ENCODE measurements around the gene GPD2. TPM values are rescaled to one million over a fixed set of nuclear protein-coding genes. Genes with fewer than 3 reads are reported as not detected.

Gene GPD2
- total and polyA plus RNA-seq, 4 donors: 30.6 to 92.4 (median 50.3) TPM

DNA sequence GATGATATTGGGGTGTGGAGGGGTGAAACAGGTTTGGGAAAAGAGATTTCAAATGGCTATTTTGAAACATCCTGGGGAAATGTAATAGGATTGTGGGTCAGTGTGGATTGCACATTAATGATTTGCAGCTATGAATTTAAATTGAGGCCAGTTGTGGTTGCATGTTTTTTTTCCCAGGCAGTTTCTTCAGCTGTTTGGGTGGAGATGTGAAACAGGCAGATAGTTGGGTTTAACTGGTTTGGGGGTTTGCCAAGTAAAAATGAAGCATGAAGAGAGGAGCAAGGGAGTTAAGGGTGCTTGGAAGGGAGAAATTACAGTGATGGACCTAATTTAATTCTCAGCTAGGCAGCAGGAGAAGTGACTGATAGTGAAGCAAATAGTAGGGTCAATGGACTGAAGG lies 16.8 kb downstream of the GPD2 start:
- Histone ChIP-seq H3K4me1 (ENCODE audit: control insufficient read depth, insufficient read depth, low read length) (no peaks in the 10 kb centered on the region), H3K4me3 (ENCODE audit: low read depth, low read length) (no peak overlapping the region), H3K27ac (ENCODE audit: low read depth, low read length) (no peak overlapping the region), H3K9me3 (ENCODE audit: control insufficient read depth, insufficient read depth, low read length) (no peaks in the 10 kb centered on the region), H3K36me3 (ENCODE audit: control insufficient read depth, insufficient read depth, low read length) (peaks cover 4% of the 10 kb centered on the region), H3K27me3 (ENCODE audit: control insufficient read depth, insufficient read depth, low read length) (no peaks in the 10 kb centered on the region)
- DNase-seq (ENCODE audit: low read depth in 4 of 6, low spot score in 6 of 6): no peak

DNA sequence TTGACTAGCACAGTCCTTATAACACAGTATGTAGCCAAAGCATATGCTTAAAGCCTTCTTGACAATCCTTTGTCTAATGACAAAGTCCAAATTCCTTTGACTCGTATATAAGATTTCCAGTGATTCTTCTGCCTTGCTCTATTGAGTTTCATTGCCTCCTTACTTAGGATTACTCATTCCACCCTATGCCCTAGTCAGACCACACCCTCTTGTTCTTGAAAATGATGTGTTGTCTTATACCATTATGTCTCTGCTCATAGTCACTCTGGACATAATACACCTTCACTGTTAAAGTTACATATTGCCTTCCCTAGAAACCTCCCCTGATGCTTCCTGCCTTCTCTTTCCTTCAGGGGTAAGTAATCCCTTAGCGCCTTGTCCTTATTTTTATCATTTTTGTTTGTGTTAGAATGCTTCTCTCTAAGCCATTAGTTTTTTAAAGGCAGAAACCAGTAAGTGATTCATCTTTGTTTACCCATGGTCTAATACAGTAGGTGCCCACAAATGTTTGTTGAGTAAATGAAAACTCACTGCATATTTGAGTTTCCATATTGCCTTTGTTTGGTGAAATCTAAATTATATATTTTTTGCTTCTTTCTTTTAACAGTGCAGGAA lies 19.3 kb downstream of the GPD2 start:
- Histone ChIP-seq H3K4me3 (ENCODE audit: low read depth, low read length) (no peak overlapping the region), H3K27me3 (ENCODE audit: control insufficient read depth, insufficient read depth, low read length) (no peaks in the 10 kb centered on the region), H3K4me1 (ENCODE audit: control insufficient read depth, insufficient read depth, low read length) (no peaks in the 10 kb centered on the region), H3K36me3 (ENCODE audit: control insufficient read depth, insufficient read depth, low read length) (peaks cover 4% of the 10 kb centered on the region), H3K27ac (ENCODE audit: low read depth, low read length) (no peak overlapping the region), H3K9me3 (ENCODE audit: control insufficient read depth, insufficient read depth, low read length) (no peaks in the 10 kb centered on the region)
- no CpG with 5 or more reads among the region's 2 CpGs for WGBS (ENCODE audit: insufficient coverage)
- DNase-seq (ENCODE audit: low read depth in 4 of 6, low spot score in 6 of 6): no peak

DNA sequence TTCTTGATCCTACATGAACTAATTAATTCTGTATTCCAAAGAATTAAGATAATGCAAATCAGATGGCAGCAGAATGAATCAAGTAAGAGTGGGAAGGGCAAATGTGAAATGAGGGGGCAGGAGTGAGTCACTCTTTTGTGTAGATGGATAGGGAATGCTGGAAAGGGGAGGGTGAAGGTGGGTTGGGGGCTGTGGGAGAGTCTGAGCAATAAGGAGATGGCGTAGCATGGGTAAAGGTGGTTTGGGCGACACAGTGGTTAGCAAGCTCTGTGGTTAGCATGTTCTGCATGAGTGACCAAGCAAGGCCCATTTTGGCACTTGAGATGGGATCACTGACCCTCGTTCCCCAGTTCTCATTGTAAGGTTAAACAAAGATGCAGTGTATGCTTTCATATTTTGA lies 20.4 kb downstream of the GPD2 start:
- 97% methylated on average over 3 of the region's 3 CpGs for WGBS (ENCODE audit: insufficient coverage)
- Histone ChIP-seq H3K36me3 (ENCODE audit: control insufficient read depth, insufficient read depth, low read length) (peaks cover 4% of the 10 kb centered on the region), H3K27ac (ENCODE audit: low read depth, low read length) (no peak overlapping the region), H3K9me3 (ENCODE audit: control insufficient read depth, insufficient read depth, low read length) (no peaks in the 10 kb centered on the region), H3K4me3 (ENCODE audit: low read depth, low read length) (no peak overlapping the region), H3K4me1 (ENCODE audit: control insufficient read depth, insufficient read depth, low read length) (no peaks in the 10 kb centered on the region), H3K27me3 (ENCODE audit: control insufficient read depth, insufficient read depth, low read length) (no peaks in the 10 kb centered on the region)
- DNase-seq (ENCODE audit: low read depth in 4 of 6, low spot score in 6 of 6): no peak

DNA sequence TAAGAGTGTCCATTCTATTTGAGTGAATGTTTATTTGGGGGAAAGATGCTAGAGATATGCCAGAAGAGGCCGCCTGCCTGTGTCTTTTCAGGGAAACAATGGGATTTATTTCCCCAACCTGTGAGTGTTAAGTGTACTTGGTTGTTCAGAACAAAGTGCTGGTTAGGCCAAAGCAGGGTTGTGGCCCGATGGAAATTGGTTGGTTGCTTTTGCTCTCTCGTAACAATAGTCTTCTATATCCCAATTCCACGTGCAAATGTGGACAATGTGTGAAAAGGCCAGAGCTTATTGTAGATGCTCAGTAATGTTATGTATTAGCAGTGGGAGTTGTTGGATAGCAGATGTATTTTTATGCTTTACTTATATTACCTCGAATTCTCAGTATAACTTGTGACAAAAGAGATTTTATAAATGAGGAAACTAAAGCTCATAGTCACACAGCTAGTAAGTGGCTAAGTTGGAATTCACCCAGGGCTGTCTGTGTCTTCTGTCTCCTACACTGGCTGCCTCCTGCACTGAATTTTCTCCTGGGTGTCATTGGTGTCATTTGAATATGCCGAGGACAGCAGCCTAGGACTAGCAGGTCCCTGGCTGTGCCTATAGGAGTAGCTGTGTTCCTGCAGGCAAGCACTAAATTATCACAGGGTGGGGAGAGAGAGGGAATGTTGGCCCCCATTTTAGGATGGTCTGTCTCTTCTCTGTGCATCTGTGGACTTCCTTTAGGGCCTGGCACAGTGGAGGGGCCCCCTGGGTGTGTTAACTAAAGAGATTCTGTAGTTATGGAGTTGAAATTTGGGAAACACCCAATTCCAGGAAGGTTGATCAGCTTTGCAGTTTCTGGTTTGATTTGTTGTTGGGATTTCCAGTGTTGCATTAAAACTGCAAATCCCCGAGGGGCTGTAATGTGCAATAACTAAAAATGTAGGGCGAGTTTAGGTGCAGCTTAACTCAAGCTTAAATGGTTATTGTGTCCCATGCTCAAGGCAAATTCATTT lies 21.6 kb downstream of the GPD2 start:
- H3K36me3 ChIP-seq (ENCODE audit: control insufficient read depth, insufficient read depth, low read length): no peaks in the 10 kb centered on the region
- no peak overlapping the region for H3K4me3 ChIP-seq (ENCODE audit: low read depth, low read length)
- WGBS (ENCODE audit: insufficient coverage): 61% methylated on average over 3 of the region's 8 CpGs
- no peaks in the 10 kb centered on the region for H3K9me3 ChIP-seq (ENCODE audit: control insufficient read depth, insufficient read depth, low read length)
- H3K4me1 ChIP-seq (ENCODE audit: control insufficient read depth, insufficient read depth, low read length): no peaks in the 10 kb centered on the region
- no peak overlapping the region for H3K27ac ChIP-seq (ENCODE audit: low read depth, low read length)
- peak in 1 of 6 donors; percentile 48 for DNase-seq (ENCODE audit: low read depth in 4 of 6, low spot score in 6 of 6)
- no peaks in the 10 kb centered on the region for H3K27me3 ChIP-seq (ENCODE audit: control insufficient read depth, insufficient read depth, low read length)

DNA sequence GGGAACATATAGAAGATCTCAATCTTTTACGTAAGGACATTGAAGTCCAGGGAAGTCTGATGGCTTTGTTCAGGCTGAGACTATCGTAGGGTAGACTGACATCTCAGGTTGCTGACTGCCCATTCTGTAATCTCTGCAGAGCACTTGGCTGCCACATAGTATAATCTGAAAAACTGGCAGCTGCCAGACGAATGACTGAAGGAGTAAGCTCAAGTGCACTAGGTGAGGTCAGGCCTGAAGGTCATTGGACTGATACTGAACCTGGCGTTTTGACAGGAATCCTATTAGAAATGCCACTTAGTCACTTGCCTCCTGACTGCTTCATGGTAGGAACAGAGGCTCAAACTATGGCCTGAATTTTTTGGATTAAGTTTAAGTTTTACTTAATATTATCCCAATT lies 23.5 kb downstream of the GPD2 start:
- H3K4me3 ChIP-seq (ENCODE audit: low read depth, low read length): no peak overlapping the region
- no peak for DNase-seq (ENCODE audit: low read depth in 4 of 6, low spot score in 6 of 6)
- 84% methylated on average over 4 of the region's 4 CpGs for whole genome bisulfite sequencing (ENCODE audit: insufficient coverage)

DNA sequence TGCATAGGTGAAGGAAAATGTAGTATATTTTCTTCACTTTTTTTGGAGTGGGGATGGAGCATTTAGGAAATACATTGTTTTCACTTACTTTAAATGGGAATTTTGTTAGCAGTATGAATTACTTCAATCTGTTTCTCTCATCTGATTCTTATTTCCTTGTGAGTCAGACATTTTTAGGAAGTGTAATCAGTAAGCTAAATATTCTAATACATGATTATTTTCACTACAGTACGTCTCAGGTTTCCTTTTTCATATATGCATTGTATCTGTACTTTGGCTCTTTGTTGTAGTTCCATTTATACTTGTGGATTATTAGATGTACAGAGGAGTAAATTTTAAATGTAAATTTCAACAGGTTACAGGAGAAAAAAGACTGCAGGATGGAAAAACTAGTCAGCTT lies 27.9 kb downstream of the GPD2 start:
- no peaks in the 10 kb centered on the region for H3K9me3 ChIP-seq (ENCODE audit: control insufficient read depth, insufficient read depth, low read length)
- H3K27me3 ChIP-seq (ENCODE audit: control insufficient read depth, insufficient read depth, low read length): no peaks in the 10 kb centered on the region
- no peaks in the 10 kb centered on the region for H3K36me3 ChIP-seq (ENCODE audit: control insufficient read depth, insufficient read depth, low read length)
- WGBS (ENCODE audit: insufficient coverage): no CpG with 5 or more reads among the region's 1 CpG
- peaks cover 3% of the 10 kb centered on the region for H3K4me1 ChIP-seq (ENCODE audit: control insufficient read depth, insufficient read depth, low read length)
- no peak overlapping the region for H3K27ac ChIP-seq (ENCODE audit: low read depth, low read length)
- no peak for DNase-seq (ENCODE audit: low read depth in 4 of 6, low spot score in 6 of 6)
- no peak overlapping the region for H3K4me3 ChIP-seq (ENCODE audit: low read depth, low read length)

More for the DNA sequence above, 23.5 kb downstream of the GPD2 start:
- H3K4me1 ChIP-seq (ENCODE audit: control insufficient read depth, insufficient read depth, low read length): no peaks in the 10 kb centered on the region
- no peaks in the 10 kb centered on the region for H3K27me3 ChIP-seq (ENCODE audit: control insufficient read depth, insufficient read depth, low read length)
- H3K27ac ChIP-seq (ENCODE audit: low read depth, low read length): no peak overlapping the region
- no peaks in the 10 kb centered on the region for H3K36me3 ChIP-seq (ENCODE audit: control insufficient read depth, insufficient read depth, low read length)
- H3K9me3 ChIP-seq (ENCODE audit: control insufficient read depth, insufficient read depth, low read length): no peaks in the 10 kb centered on the region

DNA sequence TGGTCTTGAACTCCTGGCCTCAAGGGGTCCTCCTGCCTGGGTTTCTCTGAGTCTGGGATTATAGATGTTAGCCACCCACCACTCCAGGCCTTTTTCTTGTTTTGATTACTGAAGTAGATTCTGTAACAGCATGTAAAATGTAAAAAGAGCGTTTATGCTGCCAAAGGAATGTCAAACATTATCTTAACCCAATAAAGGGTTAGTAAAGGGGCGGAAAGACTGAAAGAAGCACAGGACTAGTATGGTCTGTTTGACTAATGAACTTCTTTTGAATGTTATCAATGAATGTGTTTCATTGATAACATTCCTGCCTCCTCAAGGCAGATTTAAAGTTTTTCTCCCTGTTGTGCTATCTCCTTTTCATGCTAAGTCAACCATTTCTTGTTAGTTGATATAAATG lies 29.4 kb downstream of the GPD2 start:
- no peak for DNase-seq (ENCODE audit: low read depth in 4 of 6, low spot score in 6 of 6)
- H3K27ac ChIP-seq (ENCODE audit: low read depth, low read length): no peak overlapping the region
- no peaks in the 10 kb centered on the region for H3K9me3 ChIP-seq (ENCODE audit: control insufficient read depth, insufficient read depth, low read length)
- H3K4me3 ChIP-seq (ENCODE audit: low read depth, low read length): no peak overlapping the region
- WGBS (ENCODE audit: insufficient coverage): no CpG with 5 or more reads among the region's 2 CpGs
- no peaks in the 10 kb centered on the region for H3K36me3 ChIP-seq (ENCODE audit: control insufficient read depth, insufficient read depth, low read length)
- H3K4me1 ChIP-seq (ENCODE audit: control insufficient read depth, insufficient read depth, low read length): peaks cover 3% of the 10 kb centered on the region
- no peaks in the 10 kb centered on the region for H3K27me3 ChIP-seq (ENCODE audit: control insufficient read depth, insufficient read depth, low read length)

DNA sequence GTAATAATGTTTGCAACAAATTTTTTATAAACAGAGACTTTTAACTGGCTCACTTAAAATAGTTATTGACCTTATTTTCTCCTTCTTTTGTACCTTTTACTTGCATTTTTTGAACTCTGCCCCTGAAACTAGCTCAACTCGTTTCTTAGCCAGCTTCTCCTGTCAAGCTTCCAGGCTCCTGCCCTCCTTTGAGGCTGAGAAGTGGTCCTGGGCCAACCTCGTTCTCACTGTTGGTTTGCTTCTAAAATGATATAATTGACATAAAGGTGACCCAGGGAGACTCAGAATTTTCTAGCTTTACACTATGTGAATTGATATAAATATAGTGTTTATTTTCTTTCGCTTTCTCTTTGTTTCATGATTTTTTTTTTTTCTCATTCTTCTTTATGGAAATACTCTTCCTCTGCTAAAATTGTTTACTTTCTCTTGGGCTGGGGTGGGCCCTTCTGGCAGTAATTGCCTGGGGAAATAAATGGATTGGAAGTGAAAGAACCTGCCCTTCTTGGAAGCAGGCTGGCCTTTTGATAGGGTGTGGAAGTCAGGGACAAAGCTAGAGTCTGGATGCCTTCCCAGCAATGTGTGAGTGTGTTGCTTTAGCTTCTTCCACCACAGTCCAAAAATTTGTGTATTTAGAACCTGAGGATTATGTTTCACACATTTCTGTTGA lies 30.7 kb downstream of the GPD2 start:
- no peaks in the 10 kb centered on the region for H3K9me3 ChIP-seq (ENCODE audit: control insufficient read depth, insufficient read depth, low read length)
- no peaks in the 10 kb centered on the region for H3K27me3 ChIP-seq (ENCODE audit: control insufficient read depth, insufficient read depth, low read length)
- DNase-seq (ENCODE audit: low read depth in 4 of 6, low spot score in 6 of 6): peak in 5 of 6 donors; percentile 48 to 88 (median 57)
- H3K36me3 ChIP-seq (ENCODE audit: control insufficient read depth, insufficient read depth, low read length): no peaks in the 10 kb centered on the region
- H3K27ac ChIP-seq (ENCODE audit: low read depth, low read length): peak overlapping the region; percentile 64
- no peak overlapping the region for H3K4me3 ChIP-seq (ENCODE audit: low read depth, low read length)
- peaks cover 3% of the 10 kb centered on the region for H3K4me1 ChIP-seq (ENCODE audit: control insufficient read depth, insufficient read depth, low read length)
- 20% methylated on average over 1 of the region's 3 CpGs for WGBS (ENCODE audit: insufficient coverage)

DNA sequence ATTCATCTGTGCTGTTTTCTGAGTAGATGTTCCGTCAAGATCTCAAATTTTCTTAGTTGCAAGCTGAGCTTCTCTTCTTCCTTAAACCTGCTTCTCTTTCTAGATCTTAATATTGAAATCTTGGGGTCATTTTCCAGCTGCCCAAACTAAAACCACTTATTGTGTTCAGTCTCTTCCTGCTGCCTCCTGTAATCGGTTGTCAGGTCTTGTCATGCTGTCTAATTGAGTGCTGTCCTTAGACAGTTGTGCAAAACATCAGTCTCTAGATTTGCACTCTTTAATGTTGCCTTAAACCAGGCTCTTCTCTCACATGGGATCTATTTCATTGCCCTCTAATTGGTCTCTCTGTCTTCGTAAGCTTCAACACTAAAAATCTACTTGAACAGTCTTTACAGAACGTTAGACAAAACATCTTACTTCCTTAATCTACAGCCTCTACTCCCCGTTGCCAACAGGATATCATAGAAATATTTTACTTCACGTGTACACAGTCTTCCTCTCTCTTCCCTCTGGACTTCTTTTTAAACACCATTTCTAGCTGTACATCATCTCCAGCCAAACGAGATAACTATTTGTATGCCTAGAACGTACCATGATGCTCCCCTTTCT lies 34.9 kb downstream of the GPD2 start:
- Histone ChIP-seq H3K4me1 (ENCODE audit: control insufficient read depth, insufficient read depth, low read length) (peaks cover 3% of the 10 kb centered on the region), H3K36me3 (ENCODE audit: control insufficient read depth, insufficient read depth, low read length) (no peaks in the 10 kb centered on the region), H3K9me3 (ENCODE audit: control insufficient read depth, insufficient read depth, low read length) (no peaks in the 10 kb centered on the region), H3K4me3 (ENCODE audit: low read depth, low read length) (no peak overlapping the region), H3K27ac (ENCODE audit: low read depth, low read length) (no peak overlapping the region), H3K27me3 (ENCODE audit: control insufficient read depth, insufficient read depth, low read length) (no peaks in the 10 kb centered on the region)
- 59% methylated on average over 7 of the region's 8 CpGs for WGBS (ENCODE audit: insufficient coverage)
- DNase-seq (ENCODE audit: low read depth in 4 of 6, low spot score in 6 of 6): peak in 1 of 6 donors; percentile 24
